SK-N-SH (cell line): ENCODE results near the gene PTCD2.

ENCODE experiments used
- CTCF ChIP-seq: fragments of 200-600 bp; sonication (generic); IDR thresholded peaks from 2 replicates; pipeline ENCODE4 v1.6.1; 2017; ENCODE audit warnings: antibody characterized with exemption, mild to moderate bottlenecking, moderate library complexity
- ELF1 ChIP-seq: IDR thresholded peaks from 2 replicates; pipeline ENCODE4 v1.4.0; 2012
- EP300 ChIP-seq, 2 experiments: IDR thresholded peaks; 2 replicates each; pipeline versions ENCODE4 v1.4.0 to v1.6.1; 2012; ENCODE audit warnings: borderline replicate concordance in 1 of 2, low read depth in 1 of 2, low read length in 1 of 2
- FOXM1 ChIP-seq: IDR thresholded peaks from 2 replicates; pipeline ENCODE4 v1.4.0; 2012; ENCODE audit warnings: low read depth, mild to moderate bottlenecking
- GABPA ChIP-seq: IDR thresholded peaks from 2 replicates; pipeline ENCODE4 v1.4.0; 2012; ENCODE audit warnings: low read depth, mild to moderate bottlenecking
- GATA2 ChIP-seq: sonication (generic); formaldehyde crosslinking; IDR thresholded peaks from 2 replicates; pipeline ENCODE4 v1.5.0; 2020; ENCODE audit warnings: mild to moderate bottlenecking, missing genetic modification reagents
- MAX ChIP-seq: IDR thresholded peaks from 2 replicates; pipeline ENCODE4 v1.4.0; 2012; ENCODE audit warnings: low read depth
- POLR2AphosphoS5 ChIP-seq: IDR thresholded peaks from 2 replicates; pipeline ENCODE4 v1.6.1; 2012; ENCODE audit warnings: low read depth, low read length
- SIN3A ChIP-seq: IDR thresholded peaks from 2 replicates; pipeline ENCODE4 v1.6.1; 2012; ENCODE audit warnings: low read depth, mild to moderate bottlenecking, low read length, moderate library complexity, borderline replicate concordance
- SMC3 ChIP-seq: IDR thresholded peaks from 2 replicates; pipeline ENCODE4 v1.6.1; 2012; ENCODE audit warnings: low read depth, low read length, improper control_type of control experiment
- TCF12 ChIP-seq: IDR thresholded peaks from 2 replicates; pipeline ENCODE4 v1.4.0; 2012
- USF1 ChIP-seq: IDR thresholded peaks from 2 replicates; pipeline ENCODE4 v1.4.0; 2012; ENCODE audit warnings: low read depth, borderline replicate concordance
- USF2 ChIP-seq: fragments of 150-350 bp; IDR thresholded peaks from 2 replicates; pipeline ENCODE4 v1.6.1; 2017; ENCODE audit warnings: antibody characterized with exemption, low read length, low read depth, borderline replicate concordance

DNA sequence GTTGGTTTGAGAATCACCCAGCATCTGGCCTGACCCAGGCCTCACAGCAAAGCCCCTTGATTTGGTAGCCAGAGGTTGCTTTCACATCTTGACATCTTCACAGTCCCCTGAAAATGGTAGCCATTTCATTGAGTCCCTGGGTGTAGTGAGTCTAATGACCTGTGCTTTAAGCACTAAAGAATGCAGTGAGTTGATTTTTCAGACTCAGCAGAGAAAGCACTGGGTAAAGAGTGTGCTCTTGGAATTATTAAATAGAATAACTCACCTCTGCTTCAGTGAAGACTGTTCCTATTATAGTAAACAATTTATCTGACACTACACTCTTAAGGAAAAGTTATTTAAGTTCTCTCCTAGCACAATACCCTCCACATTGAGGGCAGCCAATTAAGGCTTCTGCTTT, 56.2 kb downstream of the PTCD2 start:
- no peak for TF ChIP-seq SMC3
- TF ChIP-seq CTCF = no peak
- TF ChIP-seq GATA2 (CRISPR knock-in tag) = no peak
- no peak for TF ChIP-seq EP300 (IDR thresholded peaks at IDR 0.05; ENCODE audit: borderline replicate concordance in 1 of 2, low read depth in 1 of 2, low read length in 1 of 2)
- no peak for TF ChIP-seq GABPA
- no peak for TF ChIP-seq SIN3A
- no peak for TF ChIP-seq USF1
- TF ChIP-seq ELF1 = no peak
- TF ChIP-seq MAX = no peak
- no peak for TF ChIP-seq TCF12
- no peak for TF ChIP-seq FOXM1
- TF ChIP-seq POLR2AphosphoS5 = no peak
- TF ChIP-seq USF2 = no peak
